ENCODE measurements around the gene CHST3.
"Not testable (repeated sequence)": the region's sequence is repeated elsewhere in the genome, so short reads cannot be mapped to it uniquely, and the experiment has no call there.

CHST3 gene

DNA sequence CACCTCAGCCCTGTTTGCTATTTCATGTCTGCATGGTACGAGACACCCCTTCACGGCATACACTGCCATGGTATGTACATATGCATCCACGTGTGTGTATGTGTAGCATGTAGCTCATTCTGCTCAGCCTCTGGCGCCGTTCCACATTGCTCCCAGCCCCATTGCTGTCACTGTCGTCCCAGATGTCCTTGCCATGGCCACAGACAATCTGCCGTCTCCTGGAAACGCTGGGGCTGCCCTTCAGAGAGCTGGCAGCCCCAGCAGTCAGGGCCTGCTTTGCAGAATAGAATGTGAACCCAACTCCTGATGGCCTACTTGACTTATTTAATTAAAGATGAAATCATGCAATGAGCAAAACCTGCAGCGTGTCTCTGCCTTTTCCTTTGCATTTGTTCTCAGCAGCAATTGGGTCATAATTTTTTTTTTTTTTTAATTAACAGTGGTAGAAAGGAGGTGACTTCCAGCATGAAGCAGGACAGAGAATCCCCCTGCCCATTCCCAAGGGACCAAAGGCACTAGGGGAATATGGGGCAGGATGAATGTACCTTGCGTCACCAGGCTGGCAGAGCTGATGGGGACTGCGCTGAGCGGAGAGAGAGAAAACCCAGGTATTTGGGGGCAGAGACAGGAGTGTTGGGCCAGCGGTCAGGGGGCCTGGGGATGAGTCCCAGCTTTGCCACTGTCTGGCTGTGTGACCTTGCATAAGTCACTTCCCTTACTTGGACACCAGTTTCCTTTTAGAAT, 49.2 kb downstream of the CHST3 start:
- no peak for DNase-seq

DNA sequence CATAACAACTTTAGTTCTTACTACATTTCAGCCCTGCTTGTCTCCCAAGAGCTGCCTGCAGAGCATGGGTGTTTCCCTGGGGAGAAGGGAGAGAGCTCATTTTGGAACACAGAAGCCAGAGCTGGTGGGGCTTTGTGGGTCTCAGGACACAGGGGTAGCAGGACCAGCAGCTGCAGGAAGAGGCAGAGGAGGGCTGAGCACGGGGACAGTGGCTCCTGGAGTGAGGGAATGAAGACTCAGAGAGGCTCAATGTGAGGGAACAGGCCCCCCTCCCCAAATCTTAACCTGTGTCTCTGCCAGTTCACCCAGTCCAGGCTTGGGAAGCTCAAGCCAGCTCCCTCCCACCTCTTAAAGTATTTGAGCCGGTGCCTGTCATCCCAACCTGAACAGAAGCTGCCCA, 50.0 kb downstream of the CHST3 start:
- DNase-seq, result no peak

DNA sequence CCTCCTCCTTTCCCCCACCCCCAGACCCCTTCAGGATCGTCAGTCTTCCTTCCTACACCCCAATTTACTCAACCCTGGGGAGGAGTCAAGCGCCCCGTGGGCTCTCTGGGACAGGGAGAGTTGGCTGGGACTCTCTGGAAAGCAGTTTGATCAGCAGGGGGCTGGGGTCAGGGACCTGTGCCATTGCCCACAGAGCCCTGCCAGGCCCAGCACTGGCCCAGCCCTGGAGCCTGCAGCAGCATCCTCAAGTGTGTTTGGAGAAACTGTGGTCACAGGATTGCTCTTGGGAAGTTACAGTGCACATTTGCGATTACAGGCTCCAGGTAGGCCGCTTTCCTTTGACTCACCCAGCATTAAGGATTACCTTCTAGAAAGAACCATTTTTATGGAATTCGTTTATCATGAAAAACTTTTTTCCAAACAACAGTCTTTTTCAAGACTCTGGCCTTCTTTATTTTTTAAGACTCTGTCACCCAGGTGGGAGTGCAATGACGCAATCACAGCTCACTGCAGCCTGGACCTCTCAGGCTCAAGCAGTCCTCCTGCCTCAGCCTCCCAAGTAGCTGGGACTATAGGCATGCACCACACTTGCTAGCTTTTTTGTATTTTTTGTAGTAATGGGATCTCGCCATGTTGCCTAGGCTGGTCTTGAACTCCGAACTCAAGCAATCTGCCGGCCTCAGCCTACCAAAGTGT, 50.7 kb downstream of the CHST3 start:
- no peak for DNase-seq

DNA sequence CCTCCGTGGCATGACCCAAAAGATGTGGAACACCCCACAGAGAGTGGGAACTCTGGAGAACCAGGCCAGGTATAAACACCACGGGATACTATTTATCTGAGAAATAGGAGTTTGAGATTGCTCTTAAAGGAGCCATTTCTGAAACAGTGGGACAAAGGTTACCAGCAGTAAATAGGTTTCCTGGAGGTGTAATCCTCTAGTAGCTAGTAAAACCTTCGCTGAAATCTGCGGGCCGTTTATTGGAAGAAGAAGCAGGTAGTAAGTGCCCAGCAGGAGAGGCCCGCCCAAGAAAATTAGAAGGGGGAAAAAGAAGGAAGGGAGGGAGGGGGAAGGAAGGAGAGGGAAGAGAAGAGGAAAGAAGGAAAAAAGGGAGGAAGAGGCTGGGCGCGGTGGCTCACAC, 51.6 kb downstream of the CHST3 start:
- no peak for DNase-seq

DNA sequence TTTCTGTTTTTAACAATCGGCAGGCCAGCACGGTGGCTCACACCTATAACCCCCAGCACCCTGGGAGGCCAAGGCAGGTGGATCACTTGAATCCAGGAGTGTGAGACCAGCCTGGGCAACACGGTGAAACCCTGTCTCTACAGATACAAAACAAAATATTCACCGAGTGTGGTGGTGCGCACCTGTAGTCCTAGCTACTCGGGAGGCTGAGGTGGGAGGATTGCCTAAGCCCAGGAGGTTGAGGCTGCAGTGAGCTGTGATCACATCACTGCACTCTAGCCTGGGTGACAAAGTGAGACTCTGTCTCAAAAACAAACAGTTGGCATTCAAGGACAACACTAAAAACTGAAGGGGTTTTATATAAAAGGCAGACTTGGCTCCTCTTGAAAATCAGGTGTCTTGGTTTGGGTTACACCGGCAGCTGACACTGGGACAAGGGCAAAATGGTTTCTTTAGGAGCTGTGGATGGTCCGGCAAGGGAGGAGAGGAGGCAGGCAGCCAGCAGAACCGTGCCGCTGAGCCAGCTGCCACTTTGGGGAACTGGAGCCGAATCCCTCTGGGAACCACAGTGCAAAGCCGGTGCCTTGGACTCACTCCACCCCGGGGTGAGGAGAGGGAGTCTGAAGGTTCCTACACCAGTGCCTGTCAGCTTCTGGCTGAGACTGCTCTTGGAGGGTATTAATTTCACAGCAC, 52.6 kb downstream of the CHST3 start:
- DNase-seq, result no peak

DNA sequence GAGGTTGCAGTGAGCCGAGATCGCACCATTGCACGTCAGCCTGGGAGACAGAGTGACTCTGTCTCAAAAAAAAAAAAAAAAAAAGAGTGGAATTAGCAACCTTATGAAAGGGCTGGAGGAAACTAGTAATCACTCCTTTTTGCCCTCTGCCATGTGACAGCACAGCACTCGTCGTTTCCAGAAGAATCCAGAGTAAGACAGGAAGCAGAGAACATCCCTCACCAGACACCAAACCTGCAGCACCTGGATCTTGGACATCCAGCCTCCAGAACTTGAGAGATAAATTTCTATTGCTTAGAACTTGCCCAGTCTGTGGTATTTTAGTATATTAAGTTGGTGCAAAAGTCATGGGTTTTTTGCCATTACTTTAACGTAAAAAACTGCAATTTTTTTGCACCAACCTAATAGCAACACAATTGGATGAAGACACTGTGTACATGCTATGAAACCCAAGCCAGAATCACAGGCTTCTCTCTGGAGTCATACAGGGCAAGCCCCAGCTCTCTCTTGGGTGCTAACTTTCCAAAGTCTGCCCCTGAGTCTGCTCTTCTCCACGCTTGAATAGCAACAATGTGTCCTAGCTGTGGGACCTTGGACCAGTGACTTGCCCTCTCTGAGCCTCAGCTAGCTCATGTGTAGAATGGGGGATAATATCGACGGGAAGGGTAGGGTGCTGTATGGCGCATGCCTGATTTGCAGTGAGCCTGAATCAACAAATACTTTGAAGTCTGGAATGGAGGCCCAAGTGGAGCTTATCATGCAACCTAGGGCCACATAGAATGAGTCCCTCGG, 55.1 kb downstream of the CHST3 start:
- DNase-seq, result no peak

DNA sequence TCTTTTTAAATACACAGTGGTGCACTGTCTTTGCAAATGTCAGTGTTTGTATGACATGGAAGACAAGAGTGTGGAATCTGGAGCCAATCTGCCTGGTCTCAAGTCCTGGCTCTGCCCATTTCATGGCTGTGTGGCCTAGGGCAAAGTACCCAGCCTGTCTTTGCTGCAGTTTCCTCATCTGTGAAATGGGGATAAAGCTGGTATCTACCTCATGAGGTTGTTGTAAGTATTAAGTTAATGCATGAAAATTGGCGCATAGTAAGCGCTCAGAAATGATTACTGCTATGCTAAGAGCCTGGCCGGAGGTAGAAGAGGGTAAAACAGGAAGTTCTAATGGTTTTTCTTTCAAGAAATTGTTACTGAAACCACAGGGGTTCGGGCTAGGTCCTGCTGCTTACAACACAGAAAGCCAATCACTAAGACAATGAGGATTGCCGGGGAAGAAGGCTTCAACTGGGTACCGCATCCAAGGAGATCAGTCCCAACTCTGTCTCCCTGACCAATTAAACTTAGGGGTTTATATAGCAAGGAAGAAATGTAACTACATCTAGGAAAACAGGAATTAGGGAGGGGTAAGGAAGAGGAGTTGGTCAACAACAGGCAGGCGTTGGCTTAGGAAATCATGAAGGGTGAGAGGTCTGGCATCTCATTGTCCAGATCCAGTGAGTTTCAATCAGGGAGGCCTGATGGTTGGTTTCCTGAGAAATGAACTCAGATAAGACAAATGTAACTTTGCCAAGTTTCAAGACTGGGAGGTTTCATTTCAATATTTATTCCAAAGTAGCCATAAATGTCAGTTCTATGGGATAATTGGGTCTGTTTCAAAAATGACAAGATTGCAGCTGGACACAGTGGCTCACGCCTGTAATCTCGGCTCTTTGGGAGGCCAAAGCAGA, 57.0 kb downstream of the CHST3 start:
- DNase-seq, result no peak

DNA sequence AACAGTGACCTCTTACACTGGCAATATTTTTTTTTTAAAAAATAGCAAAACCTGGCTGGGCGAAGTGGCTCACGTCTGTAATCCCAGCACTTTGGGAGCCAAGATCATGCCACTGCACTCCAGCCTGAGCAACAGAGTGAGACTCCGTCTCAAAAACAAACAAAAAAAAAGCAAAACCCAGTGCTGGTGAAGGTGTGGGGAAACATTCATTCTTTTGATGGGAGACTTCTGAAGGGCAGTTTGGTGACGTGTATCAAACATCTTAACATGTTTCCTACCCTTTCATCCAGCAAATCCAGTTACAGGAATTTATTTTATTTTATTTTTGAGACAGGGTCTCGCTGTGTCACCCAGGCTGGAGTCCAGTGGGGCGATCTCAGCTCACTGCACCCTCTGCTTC, 58.0 kb downstream of the CHST3 start:
- no peak for DNase-seq

GRCh38 chr10:72024596-72024995, 60.4 kb downstream of the CHST3 start:
- DNase-seq, result no peak

GRCh38 chr10:72025400-72025799, 61.2 kb downstream of the CHST3 start:
- no peak for DNase-seq

GRCh38 chr10:72025832-72026231, 61.6 kb downstream of the CHST3 start:
- no peak for DNase-seq

DNA sequence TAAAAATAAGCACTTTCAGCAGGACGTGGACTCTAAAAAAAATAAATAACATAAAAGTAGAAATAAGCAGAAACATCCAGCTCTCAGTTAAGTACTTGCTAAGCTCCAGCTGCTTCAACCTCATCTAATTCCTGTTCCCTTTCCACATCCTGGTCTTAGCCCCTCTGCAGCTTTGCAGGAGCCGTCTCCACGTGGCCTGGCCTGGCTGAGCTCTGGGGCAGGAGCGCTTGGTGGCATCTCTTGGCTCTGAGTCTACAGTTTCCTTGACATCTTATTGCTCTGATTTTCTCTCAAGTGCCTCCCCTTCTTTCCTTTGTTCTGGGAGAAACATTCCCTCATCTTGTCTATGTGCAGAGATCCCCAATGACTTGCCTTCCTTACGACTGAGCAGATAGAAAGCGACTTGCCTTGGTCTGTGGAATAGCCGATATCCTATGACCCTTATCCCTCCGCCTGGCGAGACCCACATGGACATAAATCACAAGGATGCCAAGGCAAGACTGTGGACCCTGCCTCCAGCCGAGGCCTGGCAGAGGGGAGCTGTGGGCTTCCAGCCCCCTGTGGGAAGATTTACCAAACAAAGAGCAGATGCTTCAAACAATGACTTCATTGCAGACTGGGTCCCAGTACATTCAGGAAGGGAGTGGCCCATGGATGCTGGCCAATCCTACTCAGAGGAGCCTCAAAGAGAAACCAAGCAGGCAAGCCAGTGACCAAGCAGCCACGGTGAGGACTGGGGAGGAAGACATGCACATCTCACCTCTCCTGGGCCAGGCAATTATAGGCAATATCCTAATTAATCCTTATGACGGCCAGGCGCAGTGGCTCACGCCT, 62.3 kb downstream of the CHST3 start:
- DNase-seq, result peak; percentile 36

DNA sequence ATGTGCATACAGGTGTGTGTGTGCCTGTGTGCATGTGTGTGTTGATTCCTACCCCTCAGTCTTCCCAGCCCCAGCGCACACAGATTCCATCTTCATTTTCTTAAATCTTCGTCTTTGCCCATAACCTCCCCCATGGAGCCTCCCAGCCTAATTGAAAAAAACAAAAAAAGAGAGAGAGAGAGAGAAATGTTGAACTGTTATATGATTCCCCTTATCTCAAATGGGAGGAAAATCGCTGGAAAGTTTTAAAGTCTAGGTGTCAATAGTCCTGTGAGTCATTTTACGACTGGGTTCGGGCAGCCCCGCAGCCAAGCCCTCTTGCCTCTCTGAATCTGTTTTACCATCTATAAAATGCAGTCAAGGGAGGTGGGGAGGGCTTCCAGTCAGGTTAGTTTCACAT, 63.3 kb downstream of the CHST3 start:
- no peak for DNase-seq

DNA sequence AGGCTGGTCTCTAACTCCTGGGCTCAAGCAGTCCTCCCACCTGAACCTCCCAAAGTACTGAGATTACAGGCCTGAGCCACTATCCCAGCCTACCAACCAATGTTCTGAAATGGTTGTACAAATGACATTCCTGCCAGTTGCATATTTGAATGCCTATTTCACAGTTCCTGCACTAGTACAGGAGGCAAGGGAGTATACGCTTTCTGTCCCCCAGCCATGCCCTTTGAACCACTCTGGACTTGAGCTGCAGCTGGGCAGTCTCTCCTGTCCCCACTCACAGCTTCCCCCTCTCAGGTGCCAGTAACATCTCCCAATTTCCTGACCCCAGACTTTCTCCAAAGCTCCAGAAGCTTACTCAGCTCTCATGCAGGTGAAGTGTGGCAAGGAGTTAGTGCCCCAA, 65.2 kb downstream of the CHST3 start:
- DNase-seq, result no peak

- DNase-seq, result no peak
Observed at GRCh38 chr10:72030762-72031543, 66.8 kb downstream of the CHST3 start.

DNA sequence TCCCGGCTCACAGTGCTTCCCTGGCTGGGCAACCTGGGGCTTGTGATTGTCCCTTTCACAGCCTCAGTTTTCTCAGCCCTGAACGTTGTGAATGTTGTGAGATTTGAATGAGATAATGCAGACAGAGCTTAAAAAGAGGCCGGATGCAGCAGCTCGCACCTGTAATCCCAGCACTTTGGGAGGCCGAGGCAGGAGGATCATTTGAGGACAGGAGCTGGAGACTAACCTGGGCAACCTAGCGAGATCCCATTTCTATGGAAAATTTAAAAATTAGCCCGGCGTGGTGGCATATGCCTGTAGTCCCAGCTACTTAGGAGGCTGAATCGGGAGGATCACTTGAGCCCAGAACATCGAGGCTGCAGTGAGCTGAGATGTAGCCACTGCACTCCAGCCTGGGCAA, 67.5 kb downstream of the CHST3 start:
- no peak for DNase-seq

- DNase-seq, result not testable (repeated sequence)
Observed at GRCh38 chr10:72032409-72033162, 68.4 kb downstream of the CHST3 start.

DNA sequence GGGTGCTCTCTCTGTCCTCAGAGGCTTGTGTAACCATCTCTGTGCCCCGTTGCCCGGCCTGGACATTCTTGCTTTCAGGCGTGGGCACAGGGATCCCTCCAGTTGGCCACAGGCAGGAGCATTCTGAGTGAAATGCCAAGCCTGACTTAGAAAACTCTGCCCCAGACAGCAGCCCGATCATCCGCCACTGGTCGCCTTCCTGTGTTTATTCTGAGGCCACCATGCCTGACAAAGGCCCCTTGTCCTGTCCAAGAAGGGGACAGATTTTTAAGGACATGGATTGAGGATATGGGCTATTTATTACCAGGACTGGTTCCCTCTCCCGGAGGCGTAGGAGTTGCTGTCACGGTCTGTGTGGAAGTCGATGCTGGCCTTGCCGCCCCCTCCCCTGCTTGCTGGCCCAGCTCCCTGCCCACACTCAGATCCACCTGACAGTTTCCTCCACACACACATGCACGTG, 69.9 kb downstream of the CHST3 start:
- DNase-seq, result no peak

DNA sequence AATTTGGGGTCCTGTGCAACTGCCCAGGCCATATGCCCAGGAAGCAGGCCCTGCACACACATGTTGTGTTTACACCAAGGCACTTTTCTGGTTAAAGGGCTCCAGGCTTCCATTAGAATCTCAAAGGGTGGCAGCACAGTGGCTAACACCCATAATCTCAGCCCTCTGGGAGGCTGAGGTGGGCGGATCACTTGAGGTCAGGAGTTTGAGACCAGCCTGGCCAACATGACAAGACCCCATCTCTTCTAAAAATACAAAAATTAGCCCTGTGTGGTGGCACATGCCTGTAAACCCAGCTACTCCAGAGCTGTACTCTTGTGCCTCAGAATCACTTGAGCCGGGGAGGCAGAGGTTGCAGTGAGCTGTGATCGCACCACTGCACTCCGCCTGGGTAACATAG, 70.6 kb downstream of the CHST3 start:
- DNase-seq, result no peak
